Stomach (tissue), 4 donors: ENCODE data around the gene PMEPA1.

Experiments used
- CTCF ChIP-seq, 7 experiments: fragments of 450-650 bp in 4 of 7; fragments of 200-600 bp in 3 of 7; sonication (generic) in 3 of 7; IDR thresholded peaks; one replicate each; pipeline ENCODE4 v1.5.1; 2016 to 2019; ENCODE audit warnings: antibody characterized with exemption in 7 of 7, control low read depth in 2 of 7, mild to moderate bottlenecking in 1 of 7
- EP300 ChIP-seq: sonication (generic); formaldehyde crosslinking; IDR thresholded peaks from one replicate; pipeline ENCODE4 v1.6.1; 2017; ENCODE audit warnings: antibody characterized with exemption
- POLR2A ChIP-seq, 4 donors: fragments of 450-650 bp; IDR thresholded peaks; one replicate each; pipeline ENCODE4 v1.6.1; 2016; ENCODE audit warnings: antibody characterized with exemption in 4 of 4, control low read depth in 2 of 4, mild to moderate bottlenecking in 1 of 4, moderate library complexity in 1 of 4
- POLR2AphosphoS5 ChIP-seq, 3 donors: sonication (generic); formaldehyde crosslinking; IDR thresholded peaks; one replicate each; pipeline ENCODE4 v1.6.1; 2016; ENCODE audit warnings: antibody characterized with exemption in 3 of 3

- no peak for TF ChIP-seq CTCF (IDR thresholded peaks at IDR 0.05)
- TF ChIP-seq POLR2AphosphoS5 (IDR thresholded peaks at IDR 0.05) = no peak
- TF ChIP-seq POLR2A (IDR thresholded peaks at IDR 0.05) = no peak
- no peak for TF ChIP-seq EP300
Observed at GRCh38 chr20:57616143-57616951, 93.5 kb downstream of the PMEPA1 start.
